ENCODE data around the gene ABAT. TPM values are rescaled to one million over a fixed set of nuclear protein-coding genes. Genes with fewer than 3 reads are reported as not detected.
"Not testable (repeated sequence)": the region's sequence is repeated elsewhere in the genome, so short reads cannot be mapped to it uniquely, and the experiment has no call there.

The ABAT gene
- total RNA-seq, 1 donor from 2014 or later = 21.4 TPM

- no peak overlapping the region for H3K4me3 Mint-ChIP-seq
- peaks cover 10% of the 10 kb centered on the region for H3K36me3 Mint-ChIP-seq
- TF ChIP-seq CTCF (IDR thresholded peaks at IDR 0.05; ENCODE audit: unreplicated experiment) = no peak
- H3K27ac Mint-ChIP-seq = no peak overlapping the region
- DNase-seq (ENCODE audit: low spot score in 2 of 2, unreplicated experiment in 2 of 2) = no peak
- no peaks in the 10 kb centered on the region for H3K27me3 Mint-ChIP-seq (ENCODE audit: low read depth)
- no peaks in the 10 kb centered on the region for H3K4me1 Mint-ChIP-seq
- H3K9me3 Mint-ChIP-seq = peaks cover 5% of the 10 kb centered on the region
Measured at GRCh38 chr16:8742068-8742467, 67.7 kb downstream of the ABAT start.

- H3K4me1 Mint-ChIP-seq = peaks cover 15% of the 10 kb centered on the region
- H3K4me3 Mint-ChIP-seq; H3K36me3 Mint-ChIP-seq; H3K27ac Mint-ChIP-seq; H3K27me3 Mint-ChIP-seq (ENCODE audit: low read depth); DNase-seq (ENCODE audit: low spot score in 2 of 2, unreplicated experiment in 2 of 2); H3K9me3 Mint-ChIP-seq: not testable (repeated sequence)
Measured at GRCh38 chr16:8748944-8749343, 74.5 kb downstream of the ABAT start.

GRCh38 chr16:8751481-8752311, 77.3 kb downstream of the ABAT start:
- Mint-ChIP-seq H3K36me3 (peaks cover 7% of the 10 kb centered on the region), H3K4me1 (peaks cover 18% of the 10 kb centered on the region), H3K4me3 (no peak overlapping the region), H3K9me3 (no peaks in the 10 kb centered on the region), H3K27ac (peak overlapping the region; percentile 72), H3K27me3 (ENCODE audit: low read depth) (no peaks in the 10 kb centered on the region)
- DNase-seq (ENCODE audit: low spot score in 2 of 2, unreplicated experiment in 2 of 2) = no peak
- TF ChIP-seq CTCF (IDR thresholded peaks at IDR 0.05; ENCODE audit: unreplicated experiment) = no peak

- peaks cover 11% of the 10 kb centered on the region for H3K36me3 Mint-ChIP-seq
Measured at GRCh38 chr16:8752706-8753105, 78.3 kb downstream of the ABAT start.

GRCh38 chr16:8753416-8754054, 79.1 kb downstream of the ABAT start:
- peaks cover 18% of the 10 kb centered on the region for H3K4me1 Mint-ChIP-seq
- H3K27me3 Mint-ChIP-seq (ENCODE audit: low read depth) = no peaks in the 10 kb centered on the region
- DNase-seq (ENCODE audit: low spot score in 2 of 2, unreplicated experiment in 2 of 2) = no peak
- H3K27ac Mint-ChIP-seq = peak overlapping the region; percentile 66
- TF ChIP-seq CTCF (IDR thresholded peaks at IDR 0.05; ENCODE audit: unreplicated experiment) = no peak
- no peaks in the 10 kb centered on the region for H3K9me3 Mint-ChIP-seq
- peaks cover 17% of the 10 kb centered on the region for H3K36me3 Mint-ChIP-seq
- H3K4me3 Mint-ChIP-seq = no peak overlapping the region

More at GRCh38 chr16:8752706-8753105, 78.3 kb downstream of the ABAT start:
- Mint-ChIP-seq H3K27me3 (ENCODE audit: low read depth) (no peaks in the 10 kb centered on the region), H3K4me1 (peaks cover 18% of the 10 kb centered on the region), H3K4me3 (no peak overlapping the region), H3K27ac (no peak overlapping the region), H3K9me3 (no peaks in the 10 kb centered on the region)
- TF ChIP-seq CTCF (IDR thresholded peaks at IDR 0.05; ENCODE audit: unreplicated experiment) = no peak
- DNase-seq (ENCODE audit: low spot score in 2 of 2, unreplicated experiment in 2 of 2) = no peak

GRCh38 chr16:8756755-8757154, 82.3 kb downstream of the ABAT start:
- no peaks in the 10 kb centered on the region for H3K27me3 Mint-ChIP-seq (ENCODE audit: low read depth)

More at GRCh38 chr16:8756755-8757154, 82.3 kb downstream of the ABAT start:
- TF ChIP-seq CTCF (IDR thresholded peaks at IDR 0.05; ENCODE audit: unreplicated experiment) = no peak
- no peaks in the 10 kb centered on the region for H3K9me3 Mint-ChIP-seq
- no peak overlapping the region for H3K27ac Mint-ChIP-seq
- no peak for DNase-seq (ENCODE audit: low spot score in 2 of 2, unreplicated experiment in 2 of 2)
- peaks cover 16% of the 10 kb centered on the region for H3K4me1 Mint-ChIP-seq
- no peak overlapping the region for H3K4me3 Mint-ChIP-seq
- peaks cover 25% of the 10 kb centered on the region for H3K36me3 Mint-ChIP-seq
